HK-2 (cell line): ENCODE data around the gene APRT.
"Not testable (repeated sequence)": the region's sequence is repeated elsewhere in the genome, so short reads cannot be mapped to it uniquely, and the experiment has no call there.

Experiments
- DNase-seq: peaks from one replicate; pipeline ENCODE4 v3.0.0-alpha.2; 2018; ENCODE audit not compliant: unreplicated experiment

APRT gene

GRCh38 chr16:88842308-88842756, 30.6 kb upstream of the APRT start:
- no peak for DNase-seq

DNA sequence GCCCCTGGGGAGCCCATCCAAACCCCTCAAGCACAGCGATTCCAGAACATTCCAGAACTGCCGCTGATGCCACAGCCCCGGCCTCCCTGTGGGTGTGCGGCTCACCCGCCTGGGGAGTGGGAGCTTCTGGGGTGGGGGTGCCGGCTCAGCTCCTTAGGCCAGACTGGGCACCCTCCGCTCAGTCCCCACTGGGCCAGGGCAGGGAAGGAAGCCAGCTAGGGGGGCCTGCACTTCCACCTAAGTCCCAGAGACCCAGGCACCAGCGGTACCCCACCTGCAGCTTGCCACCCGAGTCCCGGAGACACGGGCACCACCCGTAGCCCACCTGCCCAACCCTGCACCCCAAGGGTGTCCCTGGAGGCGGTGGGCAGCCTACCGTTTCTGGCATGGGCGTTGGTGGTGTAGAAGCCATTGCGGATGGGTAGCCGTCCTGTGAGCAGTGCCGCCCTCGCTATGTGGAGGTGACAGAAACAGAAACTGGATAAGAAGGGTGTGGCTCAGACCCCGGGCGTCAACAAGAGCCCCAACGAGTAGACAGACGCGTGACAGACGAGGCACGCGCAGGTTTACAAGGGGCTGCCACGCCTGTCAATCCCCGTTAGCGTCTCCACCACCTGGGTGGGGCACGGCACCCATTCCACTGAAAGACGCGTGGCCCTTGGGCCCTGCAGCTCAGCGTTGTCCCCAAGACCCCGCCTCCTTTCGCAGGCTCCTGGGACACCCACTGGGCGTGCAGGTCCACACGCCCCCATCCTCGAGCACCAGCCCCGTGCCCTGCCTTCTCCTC, 30.0 kb upstream of the APRT start:
- DNase-seq: no peak

DNA sequence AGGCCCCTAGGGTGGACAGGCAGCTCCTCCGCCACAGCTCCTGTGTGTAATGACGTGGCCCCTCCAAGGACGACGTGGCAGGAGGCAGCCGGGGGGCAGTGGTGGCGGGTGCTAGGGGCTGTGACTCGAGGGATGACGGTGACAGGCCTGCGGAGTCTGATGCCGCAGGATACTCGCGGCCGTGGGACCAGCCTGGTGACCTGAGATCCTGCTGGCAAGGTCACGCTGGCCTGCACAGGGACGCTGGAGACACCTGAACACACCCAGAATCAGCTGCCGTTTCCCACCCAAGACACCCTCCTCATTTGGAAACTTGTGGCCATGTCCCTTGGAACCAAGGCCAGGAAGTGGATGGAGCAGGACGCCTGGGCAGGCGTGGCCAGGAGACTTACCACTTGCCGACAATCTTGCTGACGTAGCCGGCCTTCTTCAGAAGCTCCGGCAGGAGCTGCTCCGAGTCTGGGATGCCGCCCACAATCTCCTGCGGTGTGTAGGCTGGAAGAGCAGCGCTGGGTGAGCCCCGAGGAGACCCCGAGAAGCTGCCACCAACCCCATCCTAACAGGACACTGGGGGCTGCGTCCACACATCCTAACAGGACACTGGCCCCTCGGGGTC, 29.0 kb upstream of the APRT start:
- DNase-seq: no peak

DNA sequence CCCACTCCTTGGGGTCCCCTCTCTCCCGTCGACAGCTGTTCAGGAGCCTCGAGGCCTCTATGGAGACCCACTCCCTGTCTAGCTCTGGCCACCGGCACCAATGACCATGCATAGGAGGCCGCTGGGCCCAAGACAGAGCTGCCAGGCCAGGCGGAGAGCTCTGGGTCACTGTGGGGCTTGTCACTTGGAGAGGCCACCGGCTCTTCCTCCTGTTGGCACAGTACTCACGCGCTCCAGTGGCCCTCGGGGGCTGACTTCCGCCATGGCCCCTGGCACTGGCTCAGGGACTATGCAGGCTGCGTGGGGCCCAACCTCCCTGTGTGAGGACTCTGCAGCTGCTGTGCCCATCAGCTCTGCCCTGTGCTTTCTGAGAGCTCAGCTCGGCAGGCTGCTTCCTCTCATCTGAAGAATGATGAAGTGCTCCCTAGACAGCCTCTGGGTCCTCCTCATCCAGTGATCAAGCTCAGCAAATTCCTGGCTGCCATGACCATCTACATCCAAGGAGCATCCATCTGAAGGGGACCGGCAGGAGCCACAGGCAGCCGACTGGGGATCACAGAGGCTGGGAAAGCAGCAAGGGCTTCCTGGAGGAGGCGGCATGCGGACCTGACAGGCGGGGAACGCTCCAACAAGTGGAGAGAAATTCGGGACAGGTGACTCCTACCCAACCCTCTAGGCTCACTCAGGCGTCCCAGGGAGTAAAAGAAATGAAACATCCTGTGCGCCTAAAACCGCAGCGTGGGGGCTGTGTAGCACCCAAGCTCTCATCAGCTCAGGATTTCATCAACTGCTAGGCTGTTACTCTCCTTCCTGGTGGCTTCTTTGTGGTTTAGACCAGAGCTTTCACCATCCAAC, 28.2 kb upstream of the APRT start:
- no peak for DNase-seq

GRCh38 chr16:88839026-88839529, 27.4 kb upstream of the APRT start:
- no peak for DNase-seq

GRCh38 chr16:88838566-88838965, 26.8 kb upstream of the APRT start:
- no peak for DNase-seq

DNA sequence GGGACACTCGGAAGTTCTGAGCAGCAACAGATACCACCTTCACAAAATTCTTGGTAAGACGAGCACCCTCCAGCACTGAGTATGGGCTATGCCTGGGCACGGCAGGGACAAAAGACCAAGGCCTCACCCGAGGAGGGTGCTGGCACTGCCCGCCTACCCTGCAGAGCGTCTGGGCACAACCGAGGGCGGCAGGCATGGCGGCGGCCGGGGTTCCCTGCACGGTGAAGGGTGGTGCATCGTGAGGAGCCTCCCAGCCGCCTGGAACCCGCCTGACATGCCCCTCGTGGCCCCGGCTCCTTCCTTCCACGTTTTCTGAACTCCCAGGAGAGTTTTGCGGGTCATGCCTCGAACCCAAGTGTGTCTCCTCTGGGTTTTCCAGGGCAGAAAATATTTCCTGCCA, 26.1 kb upstream of the APRT start:
- DNase-seq: no peak

DNA sequence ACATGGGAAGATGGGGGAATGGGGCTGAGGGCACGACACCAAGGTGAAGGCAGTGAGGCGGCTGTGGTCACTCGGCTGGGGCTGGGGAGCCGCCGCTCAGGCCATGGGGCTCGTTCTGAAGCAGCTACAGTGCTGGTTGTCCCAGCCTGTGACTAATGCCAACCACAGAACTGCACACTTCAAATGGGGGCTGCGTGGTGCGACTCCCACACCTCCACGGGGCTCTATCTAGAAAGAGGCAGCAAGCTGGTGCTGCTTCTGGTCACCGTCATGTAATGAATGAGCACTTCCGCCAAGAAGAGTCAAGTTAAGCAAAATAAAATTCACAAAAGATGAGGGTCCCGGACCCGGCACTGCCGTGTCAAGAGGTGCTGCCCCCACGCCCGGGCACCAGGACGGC, 25.1 kb upstream of the APRT start:
- DNase-seq: no peak

GRCh38 chr16:88835818-88836217, 24.1 kb upstream of the APRT start:
- DNase-seq: no peak

GRCh38 chr16:88835383-88835782, 23.7 kb upstream of the APRT start:
- no peak for DNase-seq

DNA sequence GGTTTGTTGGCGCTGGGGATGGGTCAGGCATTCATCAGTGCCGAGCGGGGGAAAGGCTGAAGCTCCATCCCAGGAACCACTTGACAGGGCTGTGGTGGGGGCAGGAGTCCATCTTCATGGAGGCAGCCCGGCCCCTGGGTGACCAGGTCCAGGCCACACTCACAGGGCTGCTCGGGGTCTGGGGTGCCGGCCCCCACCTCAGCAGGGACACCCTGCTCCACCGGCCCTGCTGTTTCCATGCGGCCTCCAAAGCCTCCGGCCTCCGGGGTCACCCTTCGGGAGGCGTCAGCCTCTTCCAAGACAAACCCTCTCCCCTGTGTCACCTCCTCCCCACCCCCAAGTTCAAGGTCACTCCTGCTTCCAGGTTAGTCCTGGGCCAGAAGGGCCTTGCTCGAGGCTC, 22.9 kb upstream of the APRT start:
- no peak for DNase-seq

DNA sequence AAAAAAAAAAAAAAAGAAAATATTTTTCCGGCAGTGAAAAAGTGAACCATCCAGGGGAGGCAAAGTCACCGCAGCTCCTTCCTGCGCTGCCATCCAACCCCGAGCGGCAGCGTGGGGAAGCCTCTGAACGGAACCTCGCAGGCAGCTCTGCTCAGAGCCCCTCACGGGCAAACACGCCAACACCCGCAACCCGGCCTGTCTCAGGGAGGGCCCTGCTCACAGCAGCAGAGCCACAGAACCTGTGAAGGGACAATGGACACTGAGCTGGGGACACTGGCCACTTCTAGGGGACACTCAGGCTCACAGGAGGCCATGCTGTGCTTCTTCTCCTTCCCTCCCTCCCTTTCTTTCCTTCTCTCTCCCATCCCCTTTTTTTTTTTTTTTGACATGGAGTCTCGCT, 21.4 kb upstream of the APRT start:
- DNase-seq: no peak

DNA sequence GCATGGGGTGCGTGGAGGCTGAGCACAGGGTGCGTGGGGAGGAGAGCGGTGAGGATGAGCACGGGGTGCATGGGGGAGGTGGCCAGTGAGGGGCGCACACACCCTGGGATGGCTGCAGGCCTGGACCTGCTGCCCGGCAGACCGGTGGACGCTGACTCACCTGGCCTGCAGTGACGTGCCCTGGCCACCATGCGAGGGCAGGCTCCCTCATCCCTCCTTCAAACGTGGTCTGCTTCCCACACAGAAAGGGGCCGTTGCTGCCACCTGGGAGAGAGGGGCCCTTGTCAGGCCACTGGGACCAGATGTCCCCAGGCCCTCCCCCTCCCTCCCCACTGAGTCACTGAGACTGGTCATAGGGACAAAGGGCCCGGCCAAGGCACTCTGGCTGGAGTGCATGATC, 20.1 kb upstream of the APRT start:
- DNase-seq: peak; percentile 38

DNA sequence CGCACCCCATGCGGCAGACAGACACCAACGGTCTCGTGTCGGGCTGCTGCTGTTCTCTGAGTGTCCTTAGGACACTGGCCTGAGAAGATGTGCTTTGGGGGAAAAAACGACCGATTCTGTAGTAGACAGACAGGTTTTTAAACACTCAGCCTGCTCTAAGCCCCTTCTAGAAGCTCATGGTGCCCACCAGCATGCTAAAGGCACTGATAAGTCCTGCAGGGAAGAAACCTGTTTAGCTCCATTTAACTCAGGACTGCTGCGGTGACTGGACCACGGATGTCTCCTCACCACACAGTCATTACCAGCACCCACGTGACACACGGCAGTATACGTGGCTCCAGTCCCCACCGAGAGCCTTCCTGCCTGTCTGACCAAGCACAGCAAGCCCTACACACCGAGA, 19.1 kb upstream of the APRT start:
- DNase-seq: no peak

DNA sequence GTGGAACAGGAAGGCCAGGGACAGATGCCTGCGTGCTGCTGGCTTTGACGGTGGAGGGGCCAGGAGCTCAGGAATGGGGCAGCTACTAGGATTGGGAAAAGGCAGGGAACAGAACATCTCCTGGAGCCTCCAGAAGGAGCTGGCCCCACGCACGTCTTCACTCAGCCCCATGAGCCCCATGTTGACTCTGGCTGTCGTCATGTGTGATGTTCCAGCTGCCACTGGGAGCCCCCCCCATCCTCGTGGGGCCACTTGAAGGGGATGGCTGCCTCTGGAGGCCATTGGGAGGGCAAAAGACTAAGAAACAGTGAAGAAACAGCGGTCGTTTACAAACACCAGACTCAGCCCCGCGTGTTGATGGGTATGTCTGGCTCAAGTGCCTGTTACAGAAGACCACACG, 18.5 kb upstream of the APRT start:
- DNase-seq: no peak

GRCh38 chr16:88828711-88829110, 17.0 kb upstream of the APRT start:
- no peak for DNase-seq

DNA sequence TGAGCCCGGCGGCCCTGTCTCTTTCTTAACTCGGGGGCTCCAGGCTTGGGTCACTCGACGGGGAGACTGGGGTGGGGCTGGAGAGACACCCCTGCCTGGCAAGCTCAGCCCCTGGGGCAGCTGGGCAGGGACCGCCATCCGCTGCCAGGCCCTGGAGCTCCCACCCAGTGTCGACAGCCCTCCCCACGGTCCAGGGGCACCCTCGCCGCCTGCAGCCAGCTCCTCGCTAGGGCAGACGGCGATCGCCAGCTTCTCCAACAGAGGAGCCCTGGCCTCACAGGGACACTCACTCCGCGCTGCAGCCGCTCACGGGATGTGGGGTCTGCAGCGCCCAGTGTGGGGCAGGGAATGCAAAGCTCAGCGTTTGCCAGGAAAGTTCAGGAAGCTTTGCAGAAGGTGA, 16.0 kb upstream of the APRT start:
- no peak for DNase-seq

DNA sequence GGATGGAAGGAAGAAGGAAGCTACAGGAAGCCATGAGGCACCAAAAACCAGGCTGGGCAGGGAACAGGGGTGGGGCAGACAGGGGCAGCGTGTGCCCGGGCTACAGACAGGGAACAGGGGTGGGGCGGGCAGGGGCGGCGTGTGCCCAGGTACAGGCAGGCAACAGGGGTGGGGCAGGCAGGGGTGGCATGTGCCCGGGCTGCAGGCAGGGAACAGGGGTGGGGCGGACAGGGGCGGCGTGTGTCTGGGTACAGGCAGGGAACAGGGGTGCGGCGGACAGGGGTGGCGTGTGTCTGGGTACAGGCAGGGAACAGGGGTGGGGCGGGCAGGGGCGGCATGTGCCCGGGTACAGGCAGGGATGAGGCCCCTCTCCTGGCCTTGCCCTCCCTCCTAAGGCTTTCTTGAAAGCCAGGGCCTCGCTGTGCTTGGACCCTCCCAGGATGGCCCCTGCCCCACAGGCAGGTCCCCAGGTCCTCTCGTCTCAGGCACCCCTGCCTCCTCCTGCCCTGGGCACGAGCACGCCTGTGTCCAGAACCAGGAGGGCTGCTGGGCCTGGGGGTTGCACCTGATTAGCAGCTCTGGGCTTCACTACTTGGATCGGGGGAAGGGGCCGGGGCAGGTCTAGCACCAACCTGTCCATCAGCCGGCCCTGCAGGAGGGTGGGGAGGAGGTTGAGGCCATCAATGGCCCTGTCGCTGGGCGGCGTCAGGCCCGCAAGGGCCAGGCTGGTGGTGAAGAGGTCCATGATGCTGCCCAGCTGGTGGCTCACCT, 14.5 kb upstream of the APRT start:
- DNase-seq: no peak

DNA sequence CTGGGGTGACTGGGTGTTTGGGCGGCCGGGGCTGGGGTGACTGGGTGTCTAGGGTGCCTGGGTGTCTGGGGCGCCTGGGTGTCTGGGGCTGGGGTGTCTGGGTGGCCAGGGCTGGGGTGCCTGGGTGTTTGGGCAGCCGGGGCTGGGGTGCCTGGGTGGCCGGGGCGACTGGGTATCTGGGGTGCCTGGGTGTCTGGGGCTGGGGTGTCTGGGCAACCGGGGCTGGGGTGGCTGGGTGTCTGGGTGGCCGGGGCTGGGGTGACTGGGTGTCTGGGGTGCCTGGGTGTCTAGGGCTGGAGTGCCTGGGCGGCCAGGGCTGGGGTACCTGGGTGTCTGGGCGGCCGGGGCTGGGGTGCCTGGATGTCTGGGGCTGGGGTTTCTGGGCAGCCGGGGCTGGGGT, 13.4 kb upstream of the APRT start:
- no peak for DNase-seq

- DNase-seq: no peak
Observed at GRCh38 chr16:88824256-88825077, 12.7 kb upstream of the APRT start.

- DNase-seq: not testable (repeated sequence)
Observed at GRCh38 chr16:88823646-88824045, 11.9 kb upstream of the APRT start.
